Ishikawa (cell line): Measurements from ENCODE around the gene KRT26.

Experiments used
- MAX ChIP-seq: IDR thresholded peaks from 2 replicates; pipeline ENCODE4 v1.6.1; 2012
- TCF12 ChIP-seq: IDR thresholded peaks from 2 replicates; pipeline ENCODE4 v1.6.1; 2012; ENCODE audit warnings: low read depth
- USF1 ChIP-seq: IDR thresholded peaks from 2 replicates; pipeline ENCODE4 v1.6.1; 2012

- TF ChIP-seq TCF12 (no peak), USF1 (no peak), MAX (no peak)
These were observed 38.0 kb downstream of the KRT26 start for GRCh38 chr17:40734018-40734417.
